Activated CD4-positive, alpha-beta T cell treated with anti-CD3 and anti-CD28 coated beads, Interleukin-2, amount 10 ng/mL, durations not matched to agents 24 days and 14 days (primary cell): ENCODE data around the gene TMEM72. TPM values are rescaled to one million over a fixed set of nuclear protein-coding genes. Genes with fewer than 3 reads are reported as not detected.

Experiments used
- total RNA-seq: library from RNA; stranded (reverse); gene quantifications from 2 replicates; pipeline ENCODE4 v1.2.3, GENCODE V29; 2022

Gene TMEM72
- total RNA-seq, 1 donor from 2014 or later = not detected

Other genes starting within 250 kb of the TMEM72 start
- gene RASSF4, start 48.5 kb downstream of the TMEM72 start, total RNA-seq = 1.3 and 1.5 TPM in 2 replicates
- gene DEPP1, start 67.5 kb downstream of the TMEM72 start, total RNA-seq = 3.3 and 4.3 TPM in 2 replicates
- gene ZNF22, start 89.6 kb downstream of the TMEM72 start, total RNA-seq = 26.0 and 26.7 TPM in 2 replicates